NCI-H774 (cell line): ENCODE data around the gene NUCB1.

Experiments used
- DNase-seq: peaks from one replicate; lab custom pipeline; 2025; lab: John Stamatoyannopoulos, UW

NUCB1 gene

DNA sequence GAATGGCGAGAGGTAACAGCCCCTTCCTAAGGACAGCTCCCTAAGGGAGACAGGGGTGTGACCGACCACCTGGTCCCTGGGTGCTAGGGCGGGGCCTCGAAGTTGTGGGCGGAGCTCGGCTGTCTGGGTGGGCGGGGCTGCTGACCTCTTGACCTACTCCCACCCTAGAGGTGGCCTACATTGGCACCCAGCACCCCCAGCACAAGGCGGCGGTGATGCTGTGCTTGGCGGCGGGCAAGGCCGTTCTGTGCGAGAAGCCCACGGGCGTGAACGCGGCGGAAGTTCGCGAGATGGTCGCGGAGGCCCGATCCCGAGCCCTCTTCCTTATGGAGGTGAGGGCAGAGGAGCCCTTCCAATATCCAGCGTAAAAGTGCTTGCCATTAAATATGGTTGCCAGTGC lies 35.8 kb downstream of the NUCB1 start:
- no peak for DNase-seq

DNA sequence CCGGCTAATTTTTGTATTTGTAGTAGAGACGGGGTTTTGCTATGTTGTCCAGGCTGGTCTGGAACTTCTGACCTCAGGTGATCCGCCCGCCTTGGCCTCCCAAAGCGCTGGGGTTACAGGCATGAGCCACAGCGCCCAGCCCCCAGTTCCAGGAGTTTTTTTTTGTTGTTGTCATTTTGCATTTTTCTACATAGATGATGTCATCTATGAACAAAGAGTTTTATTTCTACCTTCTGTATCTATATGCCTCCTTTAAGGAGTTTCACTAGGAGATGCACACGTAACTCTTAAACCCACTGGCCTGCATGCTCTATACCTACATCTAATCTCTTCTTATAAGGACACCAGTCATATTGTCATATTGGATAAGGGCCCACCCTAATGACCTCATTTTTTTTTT lies 38.1 kb downstream of the NUCB1 start:
- no peak for DNase-seq

DNA sequence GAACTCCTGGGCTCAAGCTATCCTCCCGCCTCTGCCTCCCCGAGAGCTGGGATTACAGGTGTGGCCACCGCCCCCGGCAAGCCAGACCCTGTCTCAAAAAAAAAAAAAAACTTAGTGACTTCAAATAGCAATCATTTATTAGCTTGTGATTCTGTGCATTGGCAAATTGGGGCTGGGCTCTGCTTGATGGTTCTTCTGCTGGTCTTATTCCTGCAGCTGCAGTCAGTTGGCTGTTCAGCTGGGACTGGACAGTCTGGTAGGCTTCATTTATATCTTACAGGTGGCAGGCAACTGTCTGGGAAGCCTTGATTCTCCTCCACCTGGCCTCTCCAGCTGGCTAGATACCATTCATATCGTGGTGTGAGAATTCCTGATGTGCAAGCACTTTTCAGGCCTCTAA lies 40.8 kb downstream of the NUCB1 start:
- no peak for DNase-seq

DNA sequence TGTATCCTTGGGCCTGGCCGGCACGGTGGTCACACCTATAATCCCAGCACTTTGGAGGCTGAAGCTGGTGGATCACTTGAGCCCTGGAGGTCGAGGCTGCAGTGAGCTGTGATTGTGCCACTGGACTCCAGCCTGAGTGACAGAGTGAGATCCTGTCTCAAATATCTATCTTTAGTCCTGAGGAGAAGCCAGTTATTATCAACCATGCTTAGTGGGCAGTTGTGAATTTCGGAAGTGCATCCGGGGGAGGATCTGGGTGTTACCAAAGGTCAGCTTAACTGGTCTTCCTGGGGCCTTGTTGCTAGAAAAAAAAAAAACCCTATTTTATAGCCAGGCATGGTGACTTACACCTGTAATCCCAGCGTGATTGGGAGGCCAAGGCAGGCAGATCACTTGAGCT lies 43.0 kb downstream of the NUCB1 start:
- DNase-seq = no peak

DNA sequence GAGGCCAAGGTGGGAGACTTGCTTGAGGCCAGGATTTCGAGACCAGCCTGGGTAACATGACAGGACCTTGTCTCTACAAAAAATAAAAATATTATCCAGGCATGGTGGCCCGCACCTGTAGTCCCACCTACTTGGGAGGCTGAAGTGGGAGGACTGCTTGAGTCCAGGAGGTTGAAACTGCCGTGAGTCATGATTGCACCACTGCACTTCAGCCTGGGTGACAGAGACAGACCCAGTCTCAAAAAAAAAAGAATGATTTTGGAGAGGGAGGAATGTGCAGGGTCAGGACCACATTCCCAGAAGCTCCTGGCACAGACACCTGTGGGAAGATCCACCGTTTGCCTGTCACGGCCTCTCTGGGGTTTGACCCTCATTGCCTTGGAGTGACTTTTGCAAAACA lies 45.3 kb downstream of the NUCB1 start:
- no peak for DNase-seq

DNA sequence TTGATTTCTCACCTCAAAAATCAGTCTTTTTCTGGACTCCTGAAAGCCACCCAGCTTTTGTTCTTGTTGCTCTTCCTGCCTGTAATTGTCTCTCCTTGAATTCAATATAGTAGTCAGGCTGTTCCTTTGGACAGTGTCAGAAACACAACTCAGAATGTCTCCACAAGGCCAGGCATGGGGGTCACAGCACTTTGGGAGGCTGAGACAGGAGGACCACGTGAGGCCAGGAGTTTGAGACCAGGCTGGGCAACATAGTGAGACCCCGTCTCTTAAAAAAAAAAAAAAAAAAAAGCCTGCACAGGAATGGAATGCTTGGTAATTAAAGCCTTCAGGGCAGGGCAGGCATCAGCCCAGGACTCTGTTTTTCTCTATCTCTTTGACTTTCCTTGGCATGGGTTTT lies 45.7 kb downstream of the NUCB1 start:
- no peak for DNase-seq

DNA sequence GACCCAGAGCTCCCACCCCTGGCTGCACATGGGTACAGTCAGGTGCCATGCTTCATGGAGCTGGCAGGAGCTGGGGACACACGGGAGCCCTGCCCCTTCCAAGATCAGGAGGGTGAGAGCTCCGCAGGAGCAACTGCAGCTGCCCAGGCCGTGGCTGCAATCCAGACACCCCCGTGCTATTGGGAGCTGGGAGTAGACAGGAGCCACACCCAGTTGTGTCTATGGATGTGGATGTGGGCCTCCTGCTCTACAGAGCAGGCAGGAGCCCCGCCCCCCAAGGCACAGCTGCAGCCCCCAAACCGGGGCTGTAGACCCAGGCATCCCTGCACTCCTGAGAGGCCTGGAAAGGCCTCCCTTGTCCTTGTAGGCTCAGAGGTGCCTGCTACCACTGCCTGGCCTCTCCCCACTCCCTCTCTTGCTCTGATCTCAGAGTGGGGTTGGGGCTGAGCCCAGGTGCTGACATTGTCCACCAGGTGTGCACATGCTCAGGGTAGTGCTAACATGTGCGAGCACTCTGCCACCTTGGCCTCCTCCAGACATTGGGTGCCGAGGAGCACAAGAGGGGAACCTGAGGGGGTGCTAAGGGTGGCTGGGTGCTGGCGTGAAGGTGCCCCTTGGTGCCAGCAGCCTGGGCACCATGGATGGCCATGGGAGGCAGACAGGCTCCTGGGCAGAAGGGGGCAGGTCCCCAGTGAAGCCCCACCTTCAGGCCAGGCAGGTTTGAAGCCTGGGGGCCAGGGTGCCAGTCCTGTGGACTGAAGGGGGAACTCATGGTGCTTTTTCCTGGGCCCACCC lies 46.5 kb downstream of the NUCB1 start:
- DNase-seq = no peak

DNA sequence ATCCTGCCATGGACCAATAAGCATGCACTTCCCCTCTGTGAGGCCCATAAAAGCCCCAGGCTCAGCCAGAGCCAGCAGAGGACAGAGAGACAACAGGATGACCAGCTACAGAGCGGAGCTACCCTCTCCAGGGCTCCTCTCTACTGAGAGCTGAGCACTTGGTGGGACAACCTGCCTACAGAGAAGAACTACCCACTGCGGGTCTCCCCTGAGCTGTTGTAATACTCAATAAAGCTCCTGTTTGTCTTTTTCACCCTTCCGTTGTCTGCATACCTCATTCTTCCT lies 47.1 kb downstream of the NUCB1 start:
- DNase-seq = no peak

DNA sequence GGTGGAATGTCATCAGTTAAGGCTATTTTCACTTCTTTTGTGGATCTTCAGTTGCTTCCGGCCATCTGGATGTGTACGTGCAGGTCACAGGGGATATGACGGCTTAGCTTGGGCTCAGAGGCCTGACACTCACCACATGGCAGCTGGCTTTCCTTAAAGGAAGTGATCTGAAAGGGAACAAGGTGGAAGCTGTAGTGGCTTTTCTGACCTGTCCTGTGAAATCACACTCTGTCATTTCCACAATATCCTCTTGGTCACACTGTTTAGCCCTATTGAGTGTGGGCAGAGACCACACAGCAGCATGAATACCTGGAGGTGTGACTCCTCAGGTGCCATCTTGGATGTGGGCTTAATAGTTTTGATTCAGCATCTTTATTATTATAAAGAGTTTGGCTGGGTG lies 50.0 kb downstream of the NUCB1 start:
- no peak for DNase-seq

DNA sequence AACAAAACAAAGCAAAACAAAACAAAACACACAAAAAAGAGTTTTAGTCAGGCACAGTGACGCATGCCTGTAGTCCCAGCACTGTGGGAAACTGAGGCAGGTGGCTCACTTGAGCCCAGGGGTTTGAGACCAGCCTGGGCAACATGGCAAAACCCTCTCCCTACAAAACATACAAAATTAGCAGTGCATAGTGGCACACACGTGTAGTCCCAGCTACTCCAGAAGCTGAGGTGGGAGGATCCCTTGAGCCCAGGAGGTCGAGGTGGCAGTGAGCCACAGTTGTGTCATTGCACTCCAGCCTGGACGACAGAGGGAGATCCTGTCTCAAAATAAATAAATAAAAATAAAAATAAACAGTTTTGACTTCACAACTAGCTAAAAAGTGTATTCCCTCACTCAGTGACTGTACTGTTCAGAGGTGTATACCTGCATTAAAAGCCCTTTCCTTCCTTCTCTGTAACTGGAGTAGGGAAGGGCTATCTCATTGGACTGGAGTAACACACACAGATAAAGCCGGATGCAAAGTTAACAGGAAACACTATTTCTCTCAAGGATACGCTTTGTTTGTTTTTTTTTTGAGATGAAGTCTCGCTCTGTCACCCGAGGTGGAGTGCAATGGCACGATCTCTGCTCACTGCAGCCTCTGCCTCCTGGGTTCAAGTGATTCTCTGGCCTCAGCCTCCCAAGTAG lies 50.9 kb downstream of the NUCB1 start:
- DNase-seq = no peak

DNA sequence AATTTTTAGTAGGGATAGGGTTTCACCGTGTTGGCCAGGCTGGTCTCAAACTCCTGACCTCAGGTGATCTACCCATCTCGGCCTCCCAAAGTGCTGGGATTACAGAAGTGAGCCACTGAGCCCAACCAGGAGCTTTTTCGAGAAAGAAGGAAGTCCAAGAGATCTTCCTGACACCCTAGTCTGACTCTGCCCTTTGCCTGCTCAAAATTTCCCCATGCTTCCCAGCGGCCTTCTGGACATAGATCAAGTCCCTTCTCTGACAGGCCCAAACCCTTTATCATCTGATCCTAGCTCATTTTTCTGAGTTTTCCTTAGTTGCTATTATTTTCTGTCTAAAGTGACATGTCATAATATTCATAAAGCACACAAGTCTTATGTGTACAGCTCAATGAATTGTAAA lies 53.0 kb downstream of the NUCB1 start:
- DNase-seq = no peak

DNA sequence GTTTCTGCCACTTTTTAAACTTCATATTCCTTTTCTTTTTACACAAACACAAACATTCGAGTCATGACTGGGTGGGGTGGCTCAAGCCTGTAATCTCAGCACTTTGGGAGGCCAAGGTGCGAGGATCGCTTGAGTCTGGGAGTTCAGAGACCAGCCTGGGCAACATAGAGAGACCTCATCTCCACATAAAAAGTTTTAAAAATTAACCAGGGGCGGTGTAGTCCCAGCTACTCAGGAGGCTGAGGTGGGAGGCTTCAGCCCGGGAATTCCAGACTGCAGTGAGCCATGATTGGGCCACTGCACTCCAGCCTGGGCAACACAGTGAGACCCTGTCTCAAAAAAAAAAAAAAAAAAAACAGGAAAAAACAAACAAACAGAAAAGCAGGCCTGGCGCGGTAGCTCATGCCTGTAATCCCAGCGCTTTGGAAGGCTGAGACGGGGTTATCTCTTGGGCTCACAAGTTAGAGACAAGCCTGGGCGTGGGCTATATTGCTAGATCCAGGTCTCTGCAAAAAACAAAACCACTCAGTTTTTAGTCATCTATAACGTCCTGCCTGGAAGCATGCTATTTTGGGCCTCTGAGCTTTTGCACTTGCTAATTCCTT lies 54.0 kb downstream of the NUCB1 start:
- DNase-seq = no peak

DNA sequence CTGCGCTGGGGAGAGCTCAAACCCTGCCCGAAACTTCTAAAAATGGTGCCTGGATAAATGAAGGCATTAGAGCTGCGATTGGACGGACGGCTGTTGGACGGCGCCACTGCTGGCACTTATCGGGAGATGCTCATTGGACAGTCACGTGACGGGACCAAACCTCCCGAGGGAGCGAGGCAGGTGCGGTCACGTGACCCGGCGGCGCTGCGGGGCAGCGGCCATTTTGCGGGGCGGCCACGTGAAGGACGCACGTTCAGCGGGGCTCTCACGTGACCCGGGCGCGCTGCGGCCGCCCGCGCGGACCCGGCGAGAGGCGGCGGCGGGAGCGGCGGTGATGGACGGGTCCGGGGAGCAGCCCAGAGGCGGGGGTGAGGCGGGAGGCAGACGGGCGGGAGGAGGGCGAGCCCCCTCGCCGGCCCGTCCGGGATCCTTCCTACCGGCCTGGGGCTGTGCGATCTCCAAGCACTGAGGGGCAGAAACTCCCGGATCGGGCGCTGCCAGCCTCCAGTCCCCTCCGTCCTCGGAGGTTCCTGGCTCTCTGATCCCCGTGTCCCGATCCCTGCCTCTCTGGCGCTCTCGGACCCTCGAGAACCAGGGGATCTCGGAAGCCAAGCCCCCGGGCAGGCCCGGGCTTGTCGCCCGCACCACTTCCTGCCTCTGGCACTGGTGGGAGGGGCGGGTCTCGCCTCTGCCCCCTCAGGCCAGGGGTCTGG lies 54.6 kb downstream of the NUCB1 start, which contains the start of gene BAX:
Gene BAX (plus strand): TSS at position 281 of the 713 bp plus-strand sequence. CDS start 54 bp downstream, at position 335.
- peak; percentile 97 for DNase-seq

DNA sequence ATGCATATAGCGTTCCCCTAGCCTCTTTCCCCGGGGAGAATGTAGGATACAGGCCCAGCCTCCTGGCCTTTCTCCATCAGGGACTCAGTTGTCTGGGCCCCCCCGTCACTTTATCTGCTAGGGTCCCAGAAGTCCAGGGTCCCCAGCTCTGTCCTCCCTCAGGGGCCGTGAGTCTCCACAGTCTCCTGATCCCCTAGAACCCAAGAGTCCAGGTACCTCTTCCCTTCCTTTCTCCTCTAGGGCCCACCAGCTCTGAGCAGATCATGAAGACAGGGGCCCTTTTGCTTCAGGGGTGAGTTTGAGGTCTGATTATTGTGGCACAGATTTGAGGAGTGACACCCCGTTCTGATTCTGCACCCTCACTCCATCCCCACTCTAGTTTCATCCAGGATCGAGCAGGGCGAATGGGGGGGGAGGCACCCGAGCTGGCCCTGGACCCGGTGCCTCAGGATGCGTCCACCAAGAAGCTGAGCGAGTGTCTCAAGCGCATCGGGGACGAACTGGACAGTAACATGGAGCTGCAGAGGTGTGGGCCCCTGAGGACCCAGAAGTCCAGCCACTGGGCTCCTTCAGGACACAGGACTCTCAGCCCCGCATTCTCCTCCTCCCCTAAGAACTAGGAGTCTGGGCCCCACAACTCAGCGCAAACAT lies 55.3 kb downstream of the NUCB1 start:
- DNase-seq = no peak

DNA sequence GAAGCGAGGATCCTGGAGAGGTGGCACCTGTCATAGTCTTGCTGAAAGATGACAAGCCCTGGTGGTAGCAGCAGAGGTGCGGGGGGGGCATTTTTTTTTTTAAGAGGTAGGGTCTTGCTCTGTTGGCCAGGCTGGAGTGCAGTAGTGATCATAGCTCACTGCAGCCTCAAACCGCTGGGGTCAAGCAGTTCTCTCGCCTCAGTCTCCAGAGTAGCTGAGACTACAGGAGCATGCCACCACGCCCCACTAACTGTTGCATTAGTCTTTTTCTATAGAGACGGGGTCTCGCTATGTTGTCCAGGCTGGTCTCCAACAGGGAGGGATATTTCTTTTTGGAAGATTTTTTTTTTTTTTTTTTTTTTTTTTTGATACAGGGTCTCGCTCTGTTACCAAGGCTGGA lies 57.9 kb downstream of the NUCB1 start:
- no peak for DNase-seq

DNA sequence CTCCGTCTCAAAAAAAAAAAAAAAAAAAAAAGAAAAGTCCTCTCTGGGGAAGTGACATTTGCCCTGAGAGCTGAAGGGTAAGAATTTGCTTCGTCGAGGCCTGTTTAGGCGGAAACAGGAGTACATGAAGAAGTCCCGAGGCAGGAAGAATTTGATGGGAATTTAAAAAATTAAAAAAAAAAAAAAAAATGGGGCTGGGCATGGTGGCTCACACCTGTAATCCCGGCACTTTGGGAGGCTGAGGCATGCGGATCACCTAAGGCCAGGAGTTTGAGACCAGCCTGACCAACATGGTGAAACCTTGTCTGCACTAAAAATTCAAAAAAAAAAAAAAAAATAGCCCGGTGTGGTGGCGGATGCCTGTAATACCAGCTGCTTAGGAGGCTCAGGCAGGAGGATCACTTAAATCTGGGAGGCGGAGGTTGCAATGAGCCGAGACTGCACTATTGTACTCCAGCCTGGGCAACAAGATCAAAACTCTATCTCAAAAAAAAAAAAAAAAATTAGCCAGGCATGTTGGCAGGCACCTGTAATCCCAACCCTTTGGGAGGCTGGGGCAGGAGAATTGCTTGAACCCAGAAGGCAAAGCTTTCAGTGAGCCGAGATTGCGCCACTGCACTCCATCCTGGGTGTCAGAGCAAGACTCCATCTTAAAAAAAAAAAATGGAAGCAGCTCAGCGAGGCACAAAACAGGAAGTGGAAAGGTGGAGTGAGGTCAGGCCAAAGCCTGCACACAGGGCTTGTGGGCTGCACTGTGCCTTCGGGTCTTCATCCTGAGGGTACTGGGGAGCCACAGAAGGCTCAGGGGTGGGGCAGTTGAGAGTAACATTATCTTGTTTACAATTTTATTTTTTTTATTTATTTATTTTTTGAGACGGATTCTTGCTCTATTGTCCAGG lies 59.5 kb downstream of the NUCB1 start:
- DNase-seq = no peak

DNA sequence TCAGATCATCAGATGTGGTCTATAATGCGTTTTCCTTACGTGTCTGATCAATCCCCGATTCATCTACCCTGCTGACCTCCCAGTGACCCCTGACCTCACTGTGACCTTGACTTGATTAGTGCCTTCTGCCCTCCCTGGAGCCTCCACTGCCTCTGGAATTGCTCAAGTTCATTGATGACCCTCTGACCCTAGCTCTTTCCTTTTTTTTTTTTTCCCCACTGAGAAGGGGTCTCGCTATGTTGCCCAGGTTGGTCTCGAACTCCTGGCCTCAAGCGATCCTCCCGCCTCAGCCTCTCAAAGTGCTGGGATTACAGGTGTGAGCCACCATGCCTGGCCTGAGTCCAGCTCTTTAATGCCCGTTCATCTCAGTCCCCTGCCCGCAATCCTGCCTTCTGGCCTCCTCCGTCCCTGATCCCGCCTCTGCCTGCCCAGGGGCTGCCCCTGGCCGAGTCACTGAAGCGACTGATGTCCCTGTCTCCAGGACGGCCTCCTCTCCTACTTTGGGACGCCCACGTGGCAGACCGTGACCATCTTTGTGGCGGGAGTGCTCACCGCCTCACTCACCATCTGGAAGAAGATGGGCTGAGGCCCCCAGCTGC lies 61.0 kb downstream of the NUCB1 start:
- DNase-seq = no peak

DNA sequence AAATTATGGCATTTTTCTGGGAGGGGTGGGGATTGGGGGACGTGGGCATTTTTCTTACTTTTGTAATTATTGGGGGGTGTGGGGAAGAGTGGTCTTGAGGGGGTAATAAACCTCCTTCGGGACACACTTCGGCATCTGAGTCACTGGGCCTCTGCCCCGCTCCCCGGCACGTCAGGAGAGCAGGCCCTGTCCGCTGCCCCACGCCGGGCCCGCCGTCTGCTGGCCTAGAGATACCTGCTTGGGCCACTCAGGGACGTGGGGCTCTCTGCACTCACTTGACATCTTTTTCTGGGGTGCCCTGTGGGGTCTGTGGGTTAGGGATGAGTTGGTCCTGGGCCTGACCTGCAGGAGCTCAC lies 61.5 kb downstream of the NUCB1 start:
- DNase-seq = no peak

DNA sequence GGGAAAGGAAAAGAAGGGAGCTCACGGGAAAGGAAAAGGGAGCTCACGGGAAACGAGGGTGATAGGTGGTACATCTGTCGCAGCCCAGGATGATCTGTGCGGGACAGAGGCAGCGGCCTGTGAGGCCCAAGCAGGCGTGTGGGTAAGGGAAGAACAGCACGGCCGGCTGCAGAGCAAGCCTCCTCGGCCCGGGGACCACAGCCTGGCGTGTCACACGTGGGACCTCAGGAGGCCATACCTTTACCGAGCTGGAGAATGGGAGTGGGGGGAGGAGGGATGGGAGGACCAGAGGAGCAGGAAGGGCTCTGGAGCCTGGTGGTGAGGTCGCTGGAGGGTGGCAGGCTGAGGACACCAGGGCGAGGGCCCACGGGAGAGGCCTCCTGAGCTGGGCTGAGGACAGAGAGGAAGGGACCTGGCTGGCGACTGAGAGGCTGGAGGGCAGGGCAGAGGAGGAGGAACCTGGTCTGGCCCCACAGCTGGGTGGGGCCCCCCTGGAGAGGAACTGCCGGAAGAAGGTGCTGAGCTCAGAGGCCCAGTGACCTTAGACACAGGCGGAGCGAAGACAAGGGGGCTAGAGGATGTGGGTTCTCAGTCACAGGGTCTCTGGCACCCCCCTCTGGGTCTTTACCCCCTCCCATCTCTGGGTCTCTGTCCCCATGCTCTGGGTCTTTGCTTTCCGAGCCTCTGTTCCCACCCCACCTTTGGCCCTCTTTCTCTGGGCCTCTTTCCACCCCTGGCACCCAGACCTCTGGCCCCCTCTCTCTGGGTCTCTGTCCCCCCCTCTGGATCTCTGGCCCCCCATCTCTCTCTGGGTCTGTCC lies 62.1 kb downstream of the NUCB1 start:
- no peak for DNase-seq

DNA sequence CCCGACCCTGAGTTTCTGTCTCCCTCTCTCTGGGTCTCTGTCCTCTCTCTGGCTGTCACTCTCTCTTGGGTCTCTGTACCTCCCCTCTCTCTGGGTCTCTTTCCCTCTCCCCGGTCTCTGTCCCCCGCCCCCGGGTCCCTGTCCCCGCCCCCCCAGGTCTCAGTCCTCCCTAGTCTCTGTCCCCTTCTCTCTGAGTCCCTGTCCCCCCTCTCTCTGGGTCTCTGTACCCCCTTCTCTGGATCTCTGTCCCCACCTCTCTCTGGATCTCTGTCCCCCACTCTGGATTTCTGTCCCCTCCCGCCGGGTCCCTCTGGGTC lies 62.7 kb downstream of the NUCB1 start:
- no peak for DNase-seq
